Right ventricle myocardium superior (tissue), 1 donor: ENCODE measurements around the gene NCAPD2. TPM values are rescaled to one million over a fixed set of nuclear protein-coding genes. Genes with fewer than 3 reads are reported as not detected.
"Not testable (repeated sequence)": the region's sequence is repeated elsewhere in the genome, so short reads cannot be mapped to it uniquely, and the experiment has no call there.

ENCODE experiments used
- ATAC-seq: fragments of 200-7000 bp; cut with Tn5 transposase; one replicate; pipeline ENCODE4 v1.9.1; 2020; ENCODE audit warnings: mild to moderate bottlenecking; ENCODE audit not compliant: poor library complexity
- DNase-seq: peaks from one replicate; pipeline ENCODE4 v3.0.0-alpha.2; 2020
- intact Hi-C: fragments of 100-400 bp; cut with DNase I; formaldehyde crosslinking; loops from one replicate; pipeline ENCODE4 v1.11.2; 2022
- total RNA-seq: library from RNA; stranded (reverse); fragmentation: NEBNext Ultra II Directional; extraction: Animal tissue kit (Norgen Biotek cat#: 25700); gene quantifications from one replicate; pipeline ENCODE4 v1.2.1, GENCODE V29; 2021
- donor health status: DM: no; HTN: yes; CAD: no; lungs with severe emphysema.

The NCAPD2 gene
- total RNA-seq, 1 donor from 2014 or later = 8.9 TPM

- intact Hi-C loops = no loop called here
- DNase-seq (peak; percentile 60), ATAC-seq (no peak)
Observed at GRCh38 chr12:6551496-6552139, 57.7 kb downstream of the NCAPD2 start.

DNA sequence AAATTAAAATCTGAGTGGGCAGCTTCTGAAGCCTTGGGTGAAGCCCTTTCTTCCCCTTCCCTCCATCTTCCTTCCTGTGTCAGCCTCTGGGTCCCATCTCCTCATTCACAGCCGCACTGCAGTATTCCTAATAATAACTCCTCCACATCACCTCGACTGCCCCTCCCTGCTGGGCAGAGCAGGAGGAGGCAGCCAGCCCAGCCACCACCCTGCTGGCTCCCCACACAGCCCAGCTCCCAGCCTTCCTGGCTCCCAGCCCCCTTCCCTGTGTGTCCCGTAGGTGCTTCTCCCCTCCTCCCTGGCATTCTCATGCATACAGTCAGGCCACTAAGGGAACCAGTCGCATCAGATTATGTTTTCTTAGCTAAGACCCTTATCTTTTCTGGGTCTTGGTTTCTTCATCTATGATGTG, 58.2 kb downstream of the NCAPD2 start:
- peak; percentile 83 for DNase-seq
- intact Hi-C loops = no loop called here
- ATAC-seq = peak; percentile 57

DNA sequence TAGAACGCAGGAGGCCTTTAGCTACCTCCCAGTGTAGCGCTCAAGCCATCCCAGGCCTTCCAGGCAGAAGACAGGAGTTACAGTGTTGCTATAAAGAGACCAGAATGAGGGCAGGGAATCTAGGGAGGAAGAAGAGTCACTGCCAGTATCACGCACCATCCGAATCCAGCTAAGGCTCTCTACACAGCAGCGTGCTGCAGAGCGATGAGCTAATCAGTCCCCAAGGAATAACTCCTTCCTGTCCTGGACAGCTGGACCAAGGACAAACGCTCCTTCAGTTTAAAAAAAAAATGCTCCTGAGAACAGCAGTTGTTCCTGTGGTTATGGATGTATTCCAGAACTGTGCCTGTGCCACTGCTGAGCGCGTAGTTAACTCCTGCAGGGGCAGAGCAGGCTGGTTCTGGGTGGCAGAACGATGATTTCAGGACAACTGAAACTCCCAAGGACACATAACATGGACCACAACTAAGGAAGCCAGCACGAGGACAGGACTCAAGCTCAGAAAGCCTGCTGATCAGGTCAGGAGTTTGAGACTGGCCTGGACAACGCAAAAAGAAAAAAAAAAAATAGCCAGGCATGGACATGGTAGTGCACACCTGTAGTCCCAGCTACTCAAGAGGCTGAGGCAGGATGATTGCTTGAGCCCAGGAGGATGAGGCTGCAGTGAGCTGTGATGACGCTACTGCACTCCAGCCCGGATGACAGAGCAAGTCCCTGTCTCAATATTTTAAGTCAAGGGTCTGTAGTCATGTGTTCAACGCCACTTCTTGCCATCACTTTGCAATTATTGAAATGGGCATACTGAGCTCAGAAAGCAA, 59.4 kb downstream of the NCAPD2 start:
- DNase-seq = peak; percentile 68

DNA sequence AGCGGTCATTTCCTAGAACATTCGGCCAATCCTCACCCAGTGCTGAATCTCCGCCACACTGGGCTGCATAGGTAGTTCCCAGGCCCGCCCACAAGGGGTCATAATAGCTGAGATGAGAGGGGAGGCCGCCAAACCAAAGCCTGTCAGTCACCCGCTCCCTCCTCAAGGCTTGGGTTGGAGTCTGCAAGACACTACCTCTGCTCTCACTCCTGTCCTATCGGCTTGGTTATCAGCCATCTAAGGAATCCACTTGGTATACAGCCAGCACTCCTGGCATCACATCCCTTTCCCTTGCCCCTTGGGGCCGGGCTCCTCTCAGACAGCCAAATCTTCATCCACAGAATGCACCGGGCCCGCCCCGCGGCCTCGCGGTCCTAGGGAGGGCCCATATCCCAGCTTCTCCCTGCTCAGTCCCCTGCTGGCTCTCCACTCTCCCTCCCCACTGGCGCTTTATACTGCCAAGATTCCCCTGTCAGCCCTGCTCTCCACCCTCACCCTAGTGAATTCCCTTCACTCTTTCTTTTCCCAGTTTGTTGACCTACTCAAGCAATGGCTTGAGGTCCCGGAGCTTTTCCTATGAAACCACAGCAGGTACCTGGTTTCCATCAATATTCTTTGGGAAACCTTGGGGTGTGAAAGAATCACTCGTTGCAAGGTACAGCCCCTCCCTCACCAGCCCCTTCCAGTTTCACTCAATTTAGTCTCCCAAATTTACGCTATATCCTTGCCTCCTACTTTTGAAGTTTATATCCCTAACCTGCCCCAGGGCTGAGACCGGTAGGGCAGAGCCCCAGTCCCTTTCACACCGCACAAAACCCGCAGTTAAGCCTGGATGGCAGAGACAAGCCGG, 60.5 kb downstream of the NCAPD2 start:
- ATAC-seq (peak; percentile 52), DNase-seq (peak; percentile 86)
- intact Hi-C loops = no loop called here

More for the DNA sequence above, 59.4 kb downstream of the NCAPD2 start:
- intact Hi-C loops = no loop called here
- ATAC-seq = peak; percentile 42

DNA sequence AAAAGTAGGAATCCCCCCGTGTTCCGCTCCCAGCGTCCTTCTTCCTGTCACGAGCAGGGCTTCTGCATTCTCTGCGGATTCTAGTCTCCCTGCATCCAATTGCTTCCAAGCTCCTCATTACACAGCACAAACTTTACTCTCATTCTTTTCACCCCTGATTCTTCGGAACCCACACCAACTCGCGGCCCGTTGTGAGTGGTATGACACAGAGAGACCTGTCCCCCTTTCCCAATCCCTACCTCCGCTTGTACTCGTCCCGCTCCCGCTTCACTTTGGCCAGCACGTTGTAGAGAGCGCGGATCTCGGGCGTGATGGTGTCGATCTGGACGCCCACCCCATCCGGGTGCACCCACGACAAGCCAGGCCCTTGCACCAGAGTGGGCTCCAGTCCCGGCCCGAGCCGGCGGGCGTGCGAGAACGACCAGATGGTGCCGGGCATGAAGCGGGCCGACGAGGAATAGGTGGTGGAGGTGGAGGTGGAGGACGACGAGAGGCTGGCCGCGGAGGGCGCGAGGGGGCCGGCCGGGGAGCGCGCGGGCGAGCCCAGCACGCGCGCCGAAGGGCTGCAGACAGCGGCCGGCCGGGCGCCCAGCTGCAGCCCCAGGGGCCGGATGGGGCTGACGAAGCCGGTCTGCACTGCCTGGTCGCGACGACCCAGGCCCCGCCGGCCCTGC, 61.3 kb downstream of the NCAPD2 start:
- intact Hi-C loops = no loop called here
- ATAC-seq (no peak), DNase-seq (peak; percentile 50)

DNA sequence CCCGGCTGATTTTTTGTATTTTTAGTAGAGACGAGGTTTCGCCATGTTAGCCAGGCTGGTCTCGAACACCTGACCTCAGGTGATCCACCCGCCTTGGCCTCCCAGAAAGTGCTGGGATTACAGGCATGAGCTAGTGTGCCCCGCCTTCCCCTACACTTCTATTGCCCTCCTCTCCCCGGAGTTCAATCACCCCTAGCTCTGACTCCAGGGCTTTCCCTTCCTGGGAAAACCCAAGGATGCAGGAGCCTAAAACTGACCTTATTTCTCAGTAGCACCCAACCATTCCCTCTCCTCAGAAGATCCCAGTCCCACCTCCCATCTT, 62.6 kb downstream of the NCAPD2 start:
- DNase-seq, ATAC-seq, intact Hi-C loops: not testable (repeated sequence)

- ATAC-seq = no peak
- DNase-seq = no peak
- intact Hi-C loops = no loop called here
Observed at GRCh38 chr12:6556857-6557256, 63.0 kb downstream of the NCAPD2 start.

DNA sequence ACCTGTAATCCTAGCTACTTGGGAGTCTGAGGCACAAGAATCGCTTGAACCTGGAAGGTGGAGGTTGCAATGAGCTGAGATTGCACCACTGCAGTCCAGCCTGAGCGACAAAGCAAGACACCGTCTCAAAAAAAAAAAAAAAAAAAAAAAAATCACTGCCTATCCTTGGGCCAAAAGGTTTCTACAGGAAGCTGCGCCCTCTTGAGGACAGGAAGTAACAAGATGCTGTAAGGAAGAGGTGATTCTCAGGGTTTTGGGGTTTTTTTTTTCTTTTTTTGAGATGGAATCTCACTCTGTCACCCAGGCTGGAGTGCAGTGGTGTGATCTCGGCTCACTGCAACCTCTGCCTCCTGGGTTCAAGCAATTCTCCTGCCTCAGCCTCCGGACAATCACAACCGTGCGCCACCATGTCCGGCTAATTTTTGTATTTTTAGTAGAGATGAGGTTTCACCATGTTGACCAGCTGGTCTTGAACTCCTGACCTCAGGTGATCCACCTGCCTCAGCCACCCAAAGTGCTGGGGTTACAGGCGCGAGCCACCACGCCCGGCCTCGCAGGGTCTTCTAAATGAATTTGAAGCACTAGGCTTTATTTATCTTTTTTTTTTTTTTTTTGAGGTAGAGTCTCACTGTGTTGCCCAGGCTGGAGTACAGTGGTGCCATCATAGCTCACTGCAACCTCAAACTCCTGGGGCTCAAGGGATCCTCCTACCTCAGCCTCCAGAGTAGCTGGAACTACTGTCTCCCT, 64.3 kb downstream of the NCAPD2 start:
- intact Hi-C loops, ATAC-seq: not testable (repeated sequence)
- peak; percentile 38 for DNase-seq

DNA sequence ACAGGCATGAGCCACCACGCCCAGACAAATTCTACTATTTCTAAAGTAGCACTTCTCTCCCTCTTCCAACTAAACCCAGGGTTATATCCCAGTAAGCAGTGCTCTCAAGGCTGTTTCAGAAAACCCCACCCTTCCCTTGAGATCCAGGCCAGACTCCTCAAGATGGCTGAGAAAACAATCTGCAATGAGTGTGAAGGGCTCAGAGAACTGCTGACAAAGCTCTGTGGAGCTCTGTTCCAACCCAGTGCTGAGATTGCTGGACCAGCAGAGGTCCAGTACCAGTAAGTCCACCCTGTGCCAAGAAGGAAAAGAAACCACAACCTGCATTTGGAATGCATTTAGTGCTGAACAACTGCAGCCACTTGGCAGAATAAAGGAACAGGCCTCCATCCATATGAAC, 65.6 kb downstream of the NCAPD2 start:
- ATAC-seq (no peak), DNase-seq (no peak)
- intact Hi-C loops = no loop called here

DNA sequence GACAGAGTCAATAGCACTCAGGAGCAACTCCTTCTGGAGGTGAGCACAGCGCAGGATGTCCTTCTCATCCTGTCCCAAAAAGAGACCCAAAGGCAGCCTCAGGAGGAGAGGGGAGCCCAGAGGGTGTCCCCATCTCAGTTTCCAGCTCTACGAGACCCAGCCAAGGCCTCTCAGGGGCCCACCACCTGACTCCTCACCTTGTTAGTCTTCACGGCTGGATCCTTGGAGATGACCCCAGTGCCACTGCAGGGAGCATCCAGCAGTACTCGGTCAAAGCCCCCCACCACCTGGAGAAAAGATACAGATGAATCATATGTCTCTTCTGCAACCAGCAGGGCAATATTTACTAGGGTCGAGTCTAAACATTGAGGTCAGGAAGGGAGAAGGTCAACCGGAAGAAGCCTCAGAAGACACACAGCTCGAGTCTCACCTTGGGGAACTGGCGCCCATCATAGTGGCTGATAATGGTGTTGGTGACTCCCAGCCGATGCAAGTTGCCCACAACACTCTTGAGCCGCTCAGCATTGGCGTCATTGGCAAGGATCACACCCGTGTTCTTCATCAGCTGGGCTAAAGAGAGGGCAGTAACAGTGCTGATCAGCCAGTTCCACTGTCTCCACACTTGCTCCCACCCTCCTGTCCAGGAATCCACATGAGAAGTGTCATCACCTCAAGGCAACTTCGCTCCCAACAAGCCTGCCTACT, 66.8 kb downstream of the NCAPD2 start:
- DNase-seq (peak; percentile 24), ATAC-seq (no peak)
- intact Hi-C loops = no loop called here

GRCh38 chr12:6562881-6563280, 69.0 kb downstream of the NCAPD2 start:
- intact Hi-C loops = no loop called here
- no peak for DNase-seq
- no peak for ATAC-seq

GRCh38 chr12:6563448-6564050, 69.6 kb downstream of the NCAPD2 start:
- peak; percentile 68 for DNase-seq
- ATAC-seq = no peak
- intact Hi-C loops = no loop called here

- DNase-seq = no peak
- ATAC-seq = no peak
- intact Hi-C loops = no loop called here
Observed at GRCh38 chr12:6567112-6567670, 73.3 kb downstream of the NCAPD2 start.

DNA sequence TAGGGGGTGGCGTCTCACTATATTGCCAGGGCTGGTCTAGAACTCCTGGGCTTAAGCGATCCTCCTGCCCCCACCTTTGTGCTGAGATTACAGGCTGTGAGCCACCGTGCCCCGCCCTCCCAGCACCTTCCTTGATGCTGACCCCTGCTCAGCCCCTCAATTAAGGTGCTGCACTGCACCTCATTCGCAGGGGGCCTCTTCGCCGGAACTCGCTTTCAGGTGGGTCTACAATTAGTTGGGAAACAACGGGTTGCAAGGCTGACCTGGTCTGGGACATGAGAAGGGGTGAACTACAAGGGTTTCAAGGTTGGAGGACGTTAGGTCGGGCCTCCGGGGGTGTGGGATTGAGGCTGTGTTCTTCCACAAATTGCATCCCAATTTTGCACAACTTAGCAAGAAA, 75.4 kb downstream of the NCAPD2 start:
- intact Hi-C loops = no loop called here
- ATAC-seq (no peak), DNase-seq (no peak)

- intact Hi-C loops = no loop called here
- no peak for ATAC-seq
Observed at GRCh38 chr12:6569786-6570185, 75.9 kb downstream of the NCAPD2 start.

DNA sequence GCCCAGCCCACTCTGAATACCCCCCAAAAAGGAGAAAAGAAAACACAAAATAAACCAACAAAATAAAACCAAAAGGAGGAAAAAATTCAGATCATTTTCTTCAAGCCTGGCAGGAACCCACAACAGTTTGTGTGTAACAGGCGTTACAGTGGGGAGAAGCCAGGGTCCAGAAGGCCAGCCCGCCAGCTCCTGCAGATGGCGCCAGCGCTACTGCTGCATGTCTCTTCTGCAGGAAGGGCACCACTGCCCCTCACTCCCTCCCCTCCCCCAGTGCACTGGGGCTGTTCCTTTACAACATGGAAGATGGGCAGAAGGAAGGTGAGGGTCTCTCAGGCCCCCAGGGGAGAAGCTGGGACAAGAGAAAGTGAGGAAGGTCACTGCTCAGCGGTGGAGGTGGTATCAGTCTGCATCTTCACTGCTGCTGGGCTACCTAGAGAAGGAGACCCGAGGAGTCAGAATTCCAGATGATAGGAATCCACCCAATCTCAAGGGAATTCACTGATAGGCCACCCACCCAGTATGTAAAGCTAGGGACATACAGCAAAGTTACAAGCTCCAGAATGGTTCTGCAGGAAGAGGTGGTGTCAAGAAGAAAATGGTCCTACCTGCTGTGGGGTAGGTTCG, 76.5 kb downstream of the NCAPD2 start:
- ATAC-seq (no peak), DNase-seq (peak; percentile 63)
- intact Hi-C loops = no loop called here

More at GRCh38 chr12:6569786-6570185, 75.9 kb downstream of the NCAPD2 start:
- no peak for DNase-seq

DNA sequence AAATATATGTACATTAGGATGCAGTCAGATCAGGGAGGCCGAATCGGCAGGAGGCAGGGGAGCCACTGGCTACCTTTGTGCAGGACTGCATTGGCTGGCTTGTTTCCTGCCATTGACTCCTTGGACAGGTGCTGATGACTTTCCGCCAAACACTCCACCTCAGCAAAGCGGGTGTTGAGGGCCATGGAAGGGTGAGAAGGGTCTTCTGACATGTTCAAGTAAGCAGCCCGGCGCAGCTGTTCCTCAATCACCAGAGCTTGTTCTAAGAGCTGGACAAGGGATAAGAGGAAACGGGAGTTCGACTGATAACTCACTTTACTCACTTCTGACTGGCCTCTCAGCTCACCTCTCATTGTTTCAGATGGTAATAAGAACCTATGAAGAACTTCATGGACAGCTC, 79.1 kb downstream of the NCAPD2 start:
- ATAC-seq (no peak), DNase-seq (no peak)
- intact Hi-C loops = no loop called here
